DND-41 (cell line): ENCODE data around the gene PRG3.

Source experiments
- ATAC-seq: fragments of 200-7000 bp; cut with Tn5 transposase; 3 replicates; pipeline ENCODE4 v1.9.1; 2021; ENCODE audit warnings: low read depth; ENCODE audit not compliant: insufficient read depth
- DNase-seq: peaks from one replicate; pipeline ENCODE4 v3.0.0-alpha.2; 2020
- H2AFZ ChIP-seq: 2 replicates; pipeline ENCODE4 v1.6.0; 2012; ENCODE audit warnings: low read depth, low read length
- H3K27ac ChIP-seq: 2 replicates; pipeline ENCODE4 v1.5.1; 2012; ENCODE audit warnings: low read length, inconsistent platforms
- H3K27me3 ChIP-seq: fragments of 200-600 bp; sonication (generic); 2 replicates; pipeline ENCODE4 v1.6.0; 2012; ENCODE audit warnings: low read length, mild to moderate bottlenecking, inconsistent platforms; ENCODE audit not compliant: insufficient read depth, poor library complexity
- H3K36me3 ChIP-seq: 2 replicates; pipeline ENCODE4 v1.5.1; 2012; ENCODE audit warnings: low read length, inconsistent platforms; ENCODE audit not compliant: insufficient read depth
- H3K4me1 ChIP-seq: 2 replicates; pipeline ENCODE4 v1.5.1; 2012; ENCODE audit warnings: mild to moderate bottlenecking, low read length; ENCODE audit not compliant: insufficient read depth
- H3K4me2 ChIP-seq: 2 replicates; pipeline ENCODE4 v1.6.0; 2012; ENCODE audit warnings: mild to moderate bottlenecking, moderate library complexity, low read length, inconsistent platforms; ENCODE audit not compliant: insufficient read depth
- H3K4me3 ChIP-seq, 2 experiments: fragments of 200-600 bp in 1 of 2; shearing (Covaris generic) in 1 of 2; 2 replicates each; pipeline ENCODE4 v1.5.1; 2012 to 2016; ENCODE audit warnings: inconsistent platforms in 2 of 2, low read length in 2 of 2, mild to moderate bottlenecking in 2 of 2, low read depth in 1 of 2, moderate library complexity in 1 of 2
- H3K79me2 ChIP-seq: 2 replicates; pipeline ENCODE4 v1.6.0; 2012; ENCODE audit warnings: low read length, inconsistent platforms; ENCODE audit not compliant: insufficient read depth
- H3K9ac ChIP-seq: 2 replicates; pipeline ENCODE4 v1.6.0; 2012; ENCODE audit warnings: low read depth, mild to moderate bottlenecking, inconsistent platforms, low read length, moderate library complexity
- H3K9me3 ChIP-seq: 2 replicates; pipeline ENCODE4 v1.5.1; 2012; ENCODE audit warnings: low read length, moderate library complexity, mild to moderate bottlenecking, inconsistent platforms; ENCODE audit not compliant: insufficient read depth, severe bottlenecking
- H4K20me1 ChIP-seq: 2 replicates; pipeline ENCODE4 v1.6.0; 2012; ENCODE audit warnings: low read length; ENCODE audit not compliant: insufficient read depth
- EZH2 ChIP-seq: IDR thresholded peaks from 3 replicates; pipeline ENCODE4 v1.6.1; 2012; ENCODE audit warnings: borderline replicate concordance, low read depth, mild to moderate bottlenecking, moderate library complexity, low read length, inconsistent platforms; ENCODE audit not compliant: severe bottlenecking
- TF ChIP-seq, protein P1 (sequence below): IDR thresholded peaks from 2 replicates; pipeline ENCODE4 v1.5.1; 2012; ENCODE audit warnings: borderline replicate concordance, low read length, moderate library complexity, mild to moderate bottlenecking; ENCODE audit not compliant: poor library complexity, severe bottlenecking; ENCODE audit errors: extremely low read depth

PRG3 gene

DNA sequence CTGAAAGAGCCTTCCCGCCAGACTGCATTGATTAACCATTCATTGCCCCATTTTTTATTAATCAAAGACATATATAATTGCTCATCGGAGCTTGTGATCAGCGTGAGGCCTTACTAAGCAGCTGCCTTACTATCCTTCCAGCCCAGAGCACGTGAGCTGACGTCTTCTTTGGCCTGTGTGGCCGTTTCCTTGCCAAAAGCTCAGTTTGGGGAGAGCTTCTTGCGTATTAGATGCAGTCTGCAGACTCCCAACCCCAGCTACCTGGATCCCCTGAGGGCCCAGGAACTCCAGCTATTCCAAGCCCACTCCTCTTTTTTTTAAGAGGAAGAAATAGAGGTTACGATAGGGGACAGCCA is 46.8 kb upstream of the PRG3 start:
- peak overlapping the region; percentile 87 for H3K4me2 ChIP-seq
- 0 out of 2 replicates have a peak overlapping the region, but pooled peaks have one; percentile 92 for H3K27ac ChIP-seq
- TF ChIP-seq EZH2: no peak
- TF ChIP-seq, protein P1, sequence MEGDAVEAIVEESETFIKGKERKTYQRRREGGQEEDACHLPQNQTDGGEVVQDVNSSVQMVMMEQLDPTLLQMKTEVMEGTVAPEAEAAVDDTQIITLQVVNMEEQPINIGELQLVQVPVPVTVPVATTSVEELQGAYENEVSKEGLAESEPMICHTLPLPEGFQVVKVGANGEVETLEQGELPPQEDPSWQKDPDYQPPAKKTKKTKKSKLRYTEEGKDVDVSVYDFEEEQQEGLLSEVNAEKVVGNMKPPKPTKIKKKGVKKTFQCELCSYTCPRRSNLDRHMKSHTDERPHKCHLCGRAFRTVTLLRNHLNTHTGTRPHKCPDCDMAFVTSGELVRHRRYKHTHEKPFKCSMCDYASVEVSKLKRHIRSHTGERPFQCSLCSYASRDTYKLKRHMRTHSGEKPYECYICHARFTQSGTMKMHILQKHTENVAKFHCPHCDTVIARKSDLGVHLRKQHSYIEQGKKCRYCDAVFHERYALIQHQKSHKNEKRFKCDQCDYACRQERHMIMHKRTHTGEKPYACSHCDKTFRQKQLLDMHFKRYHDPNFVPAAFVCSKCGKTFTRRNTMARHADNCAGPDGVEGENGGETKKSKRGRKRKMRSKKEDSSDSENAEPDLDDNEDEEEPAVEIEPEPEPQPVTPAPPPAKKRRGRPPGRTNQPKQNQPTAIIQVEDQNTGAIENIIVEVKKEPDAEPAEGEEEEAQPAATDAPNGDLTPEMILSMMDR: no peak
- ATAC-seq (no peak), DNase-seq (no peak)
- H3K27me3 ChIP-seq: no peaks in the 10 kb centered on the region
- peaks cover 27% of the 10 kb centered on the region for H3K36me3 ChIP-seq
- H4K20me1 ChIP-seq: peaks cover 22% of the 10 kb centered on the region
- peaks cover 47% of the 10 kb centered on the region for H3K4me1 ChIP-seq
- no peaks in the 10 kb centered on the region for H3K9me3 ChIP-seq
- H3K4me3 ChIP-seq: peak overlapping the region in 1 of 2 experiments; percentile 64; a peak in 1 of 4 replicates
- H3K79me2 ChIP-seq: peaks cover 34% of the 10 kb centered on the region
- peak overlapping the region; percentile 94; the same call in 1 of the 2 replicates for H2AFZ ChIP-seq
- H3K9ac ChIP-seq: peak overlapping the region; percentile 79

DNA sequence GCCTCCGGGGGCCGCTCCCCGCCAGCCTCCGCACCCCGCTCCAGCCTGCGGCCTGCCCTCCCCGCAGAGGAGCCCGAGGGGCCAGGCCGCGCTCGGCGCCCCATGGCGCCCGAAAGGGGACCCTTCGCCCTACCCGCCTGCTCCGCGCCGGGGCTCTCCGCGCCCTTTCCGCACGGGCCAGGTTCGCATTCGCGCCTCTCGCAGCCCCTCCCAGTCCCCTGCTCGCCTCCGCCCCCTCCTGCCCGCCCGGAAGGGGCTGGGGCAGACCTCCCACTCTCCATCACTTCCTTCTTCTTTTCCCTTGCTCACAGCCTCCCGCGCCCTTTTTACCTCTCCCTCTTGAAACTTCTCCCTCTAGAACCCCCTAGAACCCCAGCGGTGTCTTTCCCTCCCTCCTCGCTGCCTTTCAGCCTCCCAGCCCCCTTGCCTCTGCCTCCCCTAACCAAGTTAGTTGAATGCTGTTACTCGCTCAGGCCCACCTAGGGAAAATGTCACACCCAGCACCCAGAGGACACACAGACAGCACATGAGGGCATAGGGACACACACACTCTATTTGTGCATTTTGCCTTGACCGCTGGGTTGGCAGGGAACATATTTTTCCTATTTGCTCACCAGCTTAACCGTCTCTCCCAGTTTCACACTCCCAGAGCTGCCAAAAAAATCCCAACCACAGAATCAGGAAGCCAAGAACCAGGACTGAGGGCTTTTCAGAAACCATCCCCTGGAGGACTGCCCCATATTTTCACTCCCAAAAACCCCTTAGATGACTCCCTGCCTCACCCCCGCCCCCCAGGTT is 46.2 kb upstream of the PRG3 start, which contains the start of gene SLC43A3:
TSS of gene SLC43A3 (minus strand) at position 193 of the 798 bp plus-strand sequence. CDS start 949 bp downstream, outside the sequence.
- peak within 1 kb of the TSS; percentile 87 for H3K4me2 ChIP-seq
- H2AFZ ChIP-seq: peak within 1 kb of the TSS; percentile 94
- H4K20me1 ChIP-seq: peaks cover 24% of the 10 kb centered on the region
- peaks cover 49% of the 10 kb centered on the region for H3K4me1 ChIP-seq
- ATAC-seq (peak; percentile 70), DNase-seq (peak; percentile 88)
- H3K4me3 ChIP-seq: peak within 1 kb of the TSS; percentile 51 to 64; a peak in 3 of 4 replicates
- peak within 1 kb of the TSS; percentile 79 for H3K9ac ChIP-seq
- TF ChIP-seq, protein P1: no peak
- no peak for TF ChIP-seq EZH2
- H3K27me3 ChIP-seq: no peaks in the 10 kb centered on the region
- peak within 1 kb of the TSS; percentile 95 for H3K27ac ChIP-seq
- H3K36me3 ChIP-seq: peaks cover 33% of the 10 kb centered on the region
- H3K79me2 ChIP-seq: peaks cover 36% of the 10 kb centered on the region
- no peaks in the 10 kb centered on the region for H3K9me3 ChIP-seq

DNA sequence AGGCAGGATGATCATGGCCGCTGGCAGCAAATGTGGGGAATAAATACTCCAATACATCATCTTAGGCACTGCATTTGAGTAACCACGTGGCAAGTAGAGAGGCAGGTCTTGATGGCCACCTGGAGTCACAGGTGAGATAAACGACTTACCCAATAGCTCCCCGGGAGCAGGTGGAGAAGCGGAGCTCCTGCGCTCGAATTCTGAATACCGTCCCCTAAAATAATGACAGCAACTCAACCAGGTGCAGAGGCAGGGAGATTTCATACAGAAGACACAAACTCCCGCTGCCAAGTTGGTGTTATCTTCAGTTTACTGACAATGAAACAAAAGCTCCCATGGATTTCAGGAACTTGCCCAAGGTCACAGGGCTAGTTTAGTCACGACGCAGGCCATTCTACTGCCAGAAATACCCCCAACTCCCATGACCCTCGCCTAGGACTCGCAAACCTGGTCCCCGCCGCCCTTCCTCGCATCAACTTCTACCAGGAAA is 45.5 kb upstream of the PRG3 start:
- peaks cover 38% of the 10 kb centered on the region for H3K36me3 ChIP-seq
- DNase-seq: peak; percentile 24
- ATAC-seq: no peak
- peak overlapping the region; percentile 87 for H3K4me2 ChIP-seq
- H3K27me3 ChIP-seq: no peaks in the 10 kb centered on the region
- H3K9ac ChIP-seq: peak overlapping the region; percentile 79
- no peak for TF ChIP-seq EZH2
- TF ChIP-seq, protein P1: no peak
- peaks cover 24% of the 10 kb centered on the region for H4K20me1 ChIP-seq
- H3K27ac ChIP-seq: peak overlapping the region; percentile 95
- no peaks in the 10 kb centered on the region for H3K9me3 ChIP-seq
- peak overlapping the region; percentile 94 for H2AFZ ChIP-seq
- H3K4me1 ChIP-seq: peaks cover 49% of the 10 kb centered on the region
- peak overlapping the region; percentile 51 to 64; a peak in 3 of 4 replicates for H3K4me3 ChIP-seq
- H3K79me2 ChIP-seq: peaks cover 36% of the 10 kb centered on the region
